Lung (tissue), 12 donors: Measurements from ENCODE around the gene NUP188. TPM values are rescaled to one million over a fixed set of nuclear protein-coding genes. Genes with fewer than 3 reads are reported as not detected.

Experiments
- ATAC-seq: fragments of 200-7000 bp; cut with Tn5 transposase; one replicate; pipeline ENCODE4 v1.9.1; 2020; ENCODE audit warnings: moderate number of reproducible peaks; ENCODE audit not compliant: insufficient read depth, low FRiP score
- DNase-seq, 3 donors: peaks; one replicate each; pipeline ENCODE4 v3.0.0-alpha.2; 2013 to 2017
- H3K27ac ChIP-seq, 2 donors: one replicate each; pipeline ENCODE4 v1.5.1; 2013; ENCODE audit warnings: mild to moderate bottlenecking in 2 of 2, moderate library complexity in 2 of 2, control low read depth in 1 of 2, inconsistent platforms in 1 of 2, low read depth in 1 of 2, low read length in 1 of 2
- H3K27me3 ChIP-seq, 3 donors: one replicate each; pipeline ENCODE4 v1.5.1; 2013; ENCODE audit warnings: low read length in 2 of 3; ENCODE audit not compliant: control insufficient read depth in 3 of 3, insufficient read depth in 3 of 3
- H3K36me3 ChIP-seq, 4 donors: one replicate each; pipeline ENCODE4 v1.5.1; 2013; ENCODE audit warnings: low read length in 4 of 4, mild to moderate bottlenecking in 1 of 4, moderate library complexity in 1 of 4; ENCODE audit not compliant: control insufficient read depth in 4 of 4, insufficient read depth in 4 of 4
- H3K4me1 ChIP-seq, 5 donors: one replicate each; pipeline ENCODE4 v1.5.1; 2013; ENCODE audit warnings: low read length in 5 of 5, mild to moderate bottlenecking in 2 of 5, moderate library complexity in 1 of 5; ENCODE audit not compliant: control insufficient read depth in 5 of 5, insufficient read depth in 5 of 5
- H3K4me3 ChIP-seq: one replicate; pipeline ENCODE4 v1.5.1; 2013; ENCODE audit warnings: mild to moderate bottlenecking, control low read depth, moderate library complexity
- H3K9ac ChIP-seq, 2 donors: one replicate each; pipeline ENCODE4 v1.5.1; 2013; ENCODE audit warnings: low read length in 2 of 2, control low read depth in 1 of 2; ENCODE audit not compliant: insufficient read depth in 1 of 2
- H3K9me3 ChIP-seq, 4 donors: one replicate each; pipeline ENCODE4 v1.5.1; 2013; ENCODE audit warnings: low read length in 3 of 4, mild to moderate bottlenecking in 1 of 4, moderate library complexity in 1 of 4; ENCODE audit not compliant: control insufficient read depth in 4 of 4, insufficient read depth in 3 of 4
- CTCF ChIP-seq: IDR thresholded peaks from 2 replicates; pipeline ENCODE4 v1.5.1; 2012; ENCODE audit warnings: mild to moderate bottlenecking; ENCODE audit errors: control extremely low read depth, extremely low read depth
- WGBS, 2 donors: extraction: QIAGEN DNeasy Blood & Tissue Kit; methylation state at CpG; one replicate each; pipeline ENCODE4 v1.1.7; 2013; 5-methylcytosine and 5-hydroxymethylcytosine counted together
- polyA plus RNA-seq, 2 donors: library from polyadenylated mRNA; stranded (reverse); fragments of 200-250 nt; gene quantifications; one replicate each; pipeline ENCODE4 v1.2.1, GENCODE V29; 2013
- total RNA-seq, 2 donors: library from RNA; depleted of rRNA in 1 of 2; stranded (reverse); fragments of >200 nt in 1 of 2; gene quantifications; one replicate each; pipeline ENCODE4 v1.2.1, GENCODE V29; 2014 to 2021
- donor health status: control.
- donor health status: control.
- donor health status: Bipolar disorder and iron deficiency.
- donor health status: healthy.
- donor health status: DM: yes; HTN: yes; CAD: no.

The NUP188 gene
- total and polyA plus RNA-seq, 4 donors = 17.0 to 48.5 (median 32.1) TPM

- Histone ChIP-seq H3K27me3 (no peaks in the 10 kb centered on the region), H3K27ac (no peak overlapping the region), H3K4me1 (no peaks in the 10 kb centered on the region), H3K4me3 (no peak overlapping the region), H3K9me3 (no peaks in the 10 kb centered on the region), H3K9ac (no peak overlapping the region), H3K36me3 (peaks cover 3 to 57% (median 5%) of the 10 kb centered on the region in 4 donors)
- WGBS, 2 donors = 95% methylated on average over 16 of the region's 16 CpGs
- ATAC-seq (no peak), DNase-seq (no peak)
- no peak for TF ChIP-seq CTCF
Measured at GRCh38 chr9:129012893-129013448, 65.5 kb downstream of the NUP188 start.

- Histone ChIP-seq H3K27ac (no peak overlapping the region), H3K4me3 (no peak overlapping the region), H3K9me3 (no peaks in the 10 kb centered on the region), H3K4me1 (no peaks in the 10 kb centered on the region), H3K36me3 (peaks cover 3 to 50% (median 5%) of the 10 kb centered on the region in 4 donors), H3K27me3 (no peaks in the 10 kb centered on the region), H3K9ac (no peak overlapping the region)
- no peak for TF ChIP-seq CTCF
- ATAC-seq (no peak), DNase-seq (no peak)
- WGBS, 2 donors = 96% methylated on average over 11 of the region's 11 CpGs
Measured at GRCh38 chr9:129013674-129014073, 66.2 kb downstream of the NUP188 start.

- WGBS, 2 donors = 90 to 96% methylated on average over 10 to 11 of the region's 11 CpGs
- ATAC-seq = no peak
- Histone ChIP-seq H3K36me3 (peaks cover 3 to 46% (median 5%) of the 10 kb centered on the region in 4 donors), H3K4me3 (no peak overlapping the region), H3K27me3 (no peaks in the 10 kb centered on the region), H3K4me1 (no peaks in the 10 kb centered on the region), H3K27ac (no peak overlapping the region), H3K9me3 (no peaks in the 10 kb centered on the region), H3K9ac (no peak overlapping the region)
- no peak for DNase-seq
- TF ChIP-seq CTCF = no peak
Measured at GRCh38 chr9:129014124-129014523, 66.6 kb downstream of the NUP188 start.

- DNase-seq (no peak), ATAC-seq (no peak)
- no peak for TF ChIP-seq CTCF
- Histone ChIP-seq H3K27me3 (no peaks in the 10 kb centered on the region), H3K27ac (no peak overlapping the region), H3K9ac (no peak overlapping the region), H3K9me3 (no peaks in the 10 kb centered on the region), H3K4me1 (no peaks in the 10 kb centered on the region), H3K36me3 (peaks cover 3 to 44% (median 5%) of the 10 kb centered on the region in 4 donors), H3K4me3 (no peak overlapping the region)
- 41 to 76% methylated on average over 8 of the region's 8 CpGs for WGBS, 2 donors
Measured at GRCh38 chr9:129014608-129015007, 67.1 kb downstream of the NUP188 start.
